Epithelial cell of proximal tubule (primary cell): Measurements from ENCODE around the gene DGKI. TPM values are rescaled to one million over a fixed set of nuclear protein-coding genes. Genes with fewer than 3 reads are reported as not detected.

Experiments used
- DNase-seq: peaks from one replicate; pipeline ENCODE4 v3.0.0-alpha.2; 2011; ENCODE audit warnings: low read depth
- H3K4me3 ChIP-seq: 2 replicates; pipeline ENCODE4 v1.5.1; 2011; ENCODE audit warnings: low read depth, mild to moderate bottlenecking, low read length
- CTCF ChIP-seq: conservative IDR thresholded peaks from 2 replicates; pipeline ENCODE4 v1.5.1; 2012; ENCODE audit warnings: low read depth, mild to moderate bottlenecking, low read length
- total RNA-seq: library from RNA; depleted of rRNA; stranded (reverse); fragments of >200 nt; gene quantifications from 2 replicates; pipeline ENCODE4 v1.2.3, GENCODE V29; 2015

The DGKI gene
- total RNA-seq, 1 donor from 2014 or later: 0.69 TPM

- DNase-seq: no peak
- no peak for TF ChIP-seq CTCF
Measured at GRCh38 chr7:137742051-137742450, 104.7 kb downstream of the DGKI start.

GRCh38 chr7:137741443-137741842 lies 105.3 kb downstream of the DGKI start:
- DNase-seq: no peak
- no peak overlapping the region for H3K4me3 ChIP-seq
- TF ChIP-seq CTCF: no peak

More at GRCh38 chr7:137742051-137742450, 104.7 kb downstream of the DGKI start:
- no peak overlapping the region for H3K4me3 ChIP-seq

GRCh38 chr7:137734221-137734620 lies 112.6 kb downstream of the DGKI start:
- no peak for TF ChIP-seq CTCF
- DNase-seq: no peak
- H3K4me3 ChIP-seq: no peak overlapping the region

GRCh38 chr7:137732168-137732567 lies 114.6 kb downstream of the DGKI start:
- no peak for DNase-seq

GRCh38 chr7:137731436-137731835 lies 115.3 kb downstream of the DGKI start:
- no peak for DNase-seq
- TF ChIP-seq CTCF: no peak
- H3K4me3 ChIP-seq: no peak overlapping the region

More at GRCh38 chr7:137732168-137732567, 114.6 kb downstream of the DGKI start:
- no peak for TF ChIP-seq CTCF
- no peak overlapping the region for H3K4me3 ChIP-seq

- TF ChIP-seq CTCF: no peak
- no peak for DNase-seq
- H3K4me3 ChIP-seq: no peak overlapping the region
Measured at GRCh38 chr7:137728426-137728825, 118.3 kb downstream of the DGKI start.

GRCh38 chr7:137727413-137727812 lies 119.4 kb downstream of the DGKI start:
- no peak for DNase-seq
- no peak for TF ChIP-seq CTCF
- H3K4me3 ChIP-seq: no peak overlapping the region
